C1 segment of cervical spinal cord (tissue), 14 donors: ENCODE data around the gene PC.
A peak's percentile ranks its signal among the peaks of the same experiment; 100 is the strongest.

Experiments
- DNase-seq, 14 donors: peaks; one replicate each; lab custom pipeline; 2025; lab: John Stamatoyannopoulos, UW

Gene PC

DNA sequence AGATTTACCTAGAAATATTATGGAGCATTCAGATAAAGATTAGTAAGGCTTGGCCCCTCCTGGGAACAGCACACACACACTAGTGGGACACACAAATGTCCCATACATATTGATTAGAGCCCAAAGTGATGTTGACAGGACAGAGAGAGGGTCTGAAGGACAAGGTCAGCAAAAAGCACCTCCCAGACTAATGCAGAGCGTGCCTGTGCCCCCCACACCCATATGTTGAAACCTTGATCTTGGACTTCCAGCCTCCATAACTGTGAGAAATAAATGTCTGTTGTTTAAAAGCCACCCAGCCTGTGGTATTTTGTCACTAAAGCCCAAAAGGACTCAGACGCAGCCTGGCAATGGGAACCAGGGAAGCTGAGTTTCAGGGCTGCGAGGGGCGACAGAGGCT, 73.7 kb downstream of the PC start:
- DNase-seq = no peak

DNA sequence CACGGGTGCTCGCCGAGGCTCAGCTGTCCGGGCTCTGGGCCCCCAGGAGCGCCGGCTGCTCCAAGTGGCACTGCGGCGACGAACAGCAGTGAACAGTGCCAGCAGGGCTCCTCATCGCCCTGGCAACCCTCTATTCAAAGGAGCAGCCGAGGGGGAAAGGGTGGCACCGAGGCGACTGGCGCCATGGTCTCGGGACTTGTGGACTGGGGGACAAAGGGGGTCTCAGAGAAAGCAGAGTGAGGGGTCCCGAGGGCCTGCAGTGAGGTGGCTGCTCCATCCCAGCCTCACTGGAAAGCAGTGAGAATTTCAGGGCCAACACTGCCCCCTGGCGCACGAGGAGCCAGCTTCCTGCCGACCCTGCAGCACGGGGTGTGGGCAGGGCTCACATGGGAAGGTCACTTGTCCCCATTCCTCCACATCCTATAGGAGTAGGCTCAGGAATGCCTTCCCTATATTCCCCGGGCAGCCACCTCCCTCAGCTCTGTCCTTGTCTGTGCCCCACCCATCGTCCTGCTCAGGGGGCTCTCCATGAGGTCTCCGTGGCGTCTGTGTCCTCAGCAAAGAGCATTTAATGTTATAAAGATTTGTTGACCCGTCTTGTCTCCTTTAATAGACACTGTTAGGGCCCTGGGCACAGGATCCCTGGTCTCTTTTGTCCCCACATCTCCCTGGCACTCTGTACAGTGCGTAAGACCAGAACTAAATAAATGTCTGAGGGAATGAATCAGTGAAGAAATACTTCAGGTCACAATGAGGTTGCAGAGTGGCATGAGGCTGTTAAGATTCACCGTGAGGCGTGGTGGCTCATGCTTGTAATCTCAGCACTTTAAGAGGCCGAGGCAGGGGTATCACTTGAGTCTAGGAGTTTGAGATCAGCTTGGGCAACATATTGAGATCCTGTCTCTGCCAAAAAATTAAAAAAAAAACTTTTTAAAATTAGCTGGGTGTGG, 74.9 kb downstream of the PC start:
- DNase-seq = peak in 12 of 14 donors; percentile 45 to 88 (median 75)

DNA sequence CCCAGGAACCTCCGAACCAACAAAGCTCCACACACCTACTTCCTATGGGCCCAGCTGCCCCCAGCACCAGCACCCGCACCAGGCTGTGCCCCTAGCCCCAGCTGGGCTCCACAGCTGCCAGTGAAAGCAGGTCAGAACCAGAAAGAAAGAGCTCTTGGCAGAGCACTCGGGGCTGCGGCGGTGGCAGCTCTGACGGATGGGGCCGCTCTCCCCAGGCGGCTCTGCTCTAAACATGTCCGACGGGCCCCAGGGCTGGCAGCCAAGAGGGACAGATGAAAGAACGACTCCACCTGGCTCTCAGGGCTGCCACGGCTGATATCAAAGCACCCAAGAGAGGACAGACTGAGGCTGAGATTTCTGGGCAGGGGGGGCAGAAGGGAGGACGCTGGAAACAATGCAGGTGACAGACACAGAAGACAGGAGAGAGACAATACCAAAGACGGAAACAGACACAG, 75.6 kb downstream of the PC start:
- peak in 12 of 14 donors; percentile 25 to 85 (median 71) for DNase-seq

DNA sequence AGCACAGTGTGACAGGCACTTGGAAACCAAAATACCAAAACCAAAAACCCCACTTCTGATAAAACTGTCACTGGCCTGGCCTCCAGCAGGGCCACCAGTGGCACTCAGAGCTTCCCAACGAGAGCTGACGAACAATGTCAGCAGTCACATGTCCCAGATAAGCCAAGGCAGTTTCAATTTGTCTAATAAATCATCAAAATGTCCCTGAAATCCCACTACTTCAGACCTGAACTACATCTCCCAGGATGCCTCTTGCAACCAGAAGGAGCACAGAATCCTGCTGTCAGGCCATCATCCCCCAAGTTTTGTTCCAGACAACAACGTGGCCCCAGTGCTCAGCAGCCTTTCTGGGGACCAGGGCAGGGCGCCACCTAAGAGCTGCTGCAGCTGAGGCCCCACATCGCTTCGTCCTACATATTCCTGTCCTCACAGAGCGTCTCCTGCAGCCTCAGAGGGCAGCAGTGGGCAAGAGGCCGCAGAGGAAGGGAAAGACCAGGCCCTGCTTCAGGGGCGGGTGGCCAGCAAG, 76.2 kb downstream of the PC start:
- peak in 4 of 14 donors; percentile 43 to 68 (median 62) for DNase-seq

DNA sequence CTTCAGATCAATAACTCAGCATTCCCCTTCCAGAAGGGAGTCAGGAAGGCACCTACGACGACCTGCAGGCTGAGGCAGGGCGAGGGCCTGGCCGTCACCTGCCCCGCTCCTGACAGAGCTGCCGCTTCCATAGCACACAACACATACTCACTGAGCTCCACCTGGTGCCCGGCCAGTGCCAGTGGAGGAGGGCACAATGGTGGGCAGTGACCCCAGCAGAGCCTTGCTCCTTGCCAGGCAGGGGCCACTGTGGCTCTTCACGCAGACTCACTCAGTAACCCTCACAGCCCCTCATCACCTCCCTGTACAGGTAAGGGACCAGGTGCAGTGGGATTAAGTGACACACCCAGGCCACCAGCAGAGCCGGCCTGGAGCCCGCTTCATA, 76.7 kb downstream of the PC start:
- peak in 1 of 14 donors; percentile 43 for DNase-seq

DNA sequence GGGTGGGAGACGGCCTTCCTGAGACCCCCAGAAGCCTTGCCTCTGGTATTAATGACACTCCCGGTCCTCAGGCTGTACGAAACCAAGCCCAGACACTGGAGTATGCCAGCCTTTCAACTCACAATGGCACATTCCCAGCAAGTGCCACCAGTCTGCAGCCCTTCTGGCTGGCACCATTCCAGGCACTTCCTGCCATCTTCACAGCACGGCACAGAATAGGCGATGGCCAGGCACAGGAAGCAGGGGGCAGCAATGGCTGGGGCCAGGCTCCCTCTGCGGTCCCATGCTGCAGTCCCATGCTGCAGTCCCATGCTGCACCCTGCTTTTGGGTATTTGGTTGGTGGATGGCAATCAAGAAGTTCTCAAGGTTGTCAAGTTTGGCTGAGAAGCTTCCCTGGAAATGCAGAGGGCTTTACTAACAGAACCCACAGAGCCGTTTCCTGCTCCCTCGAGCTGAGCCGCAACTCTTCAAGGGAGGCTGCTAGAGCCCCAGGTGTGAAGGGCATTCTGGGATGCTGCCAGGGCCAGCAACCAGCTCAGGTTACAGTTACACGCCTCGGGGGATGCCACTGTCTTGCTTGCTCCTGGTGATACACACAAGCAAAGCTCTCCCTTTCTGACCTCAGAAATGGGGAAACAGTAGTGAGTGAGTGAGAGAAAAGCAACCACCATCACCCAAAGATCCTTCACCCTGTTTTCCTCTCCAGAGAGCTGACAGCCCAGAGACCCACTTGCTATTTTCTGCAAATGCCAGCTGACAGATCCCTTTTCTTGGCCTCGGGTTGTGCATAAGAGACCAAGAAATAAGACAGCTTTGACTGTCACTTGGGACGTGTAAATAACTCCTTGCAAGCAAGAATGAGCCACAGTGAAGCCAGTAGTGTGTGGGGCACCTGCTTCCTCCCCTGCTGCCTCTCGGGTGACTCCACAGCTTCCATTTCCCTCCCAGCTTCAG, 77.4 kb downstream of the PC start:
- DNase-seq = peak in 10 of 14 donors; percentile 22 to 74 (median 39)

DNA sequence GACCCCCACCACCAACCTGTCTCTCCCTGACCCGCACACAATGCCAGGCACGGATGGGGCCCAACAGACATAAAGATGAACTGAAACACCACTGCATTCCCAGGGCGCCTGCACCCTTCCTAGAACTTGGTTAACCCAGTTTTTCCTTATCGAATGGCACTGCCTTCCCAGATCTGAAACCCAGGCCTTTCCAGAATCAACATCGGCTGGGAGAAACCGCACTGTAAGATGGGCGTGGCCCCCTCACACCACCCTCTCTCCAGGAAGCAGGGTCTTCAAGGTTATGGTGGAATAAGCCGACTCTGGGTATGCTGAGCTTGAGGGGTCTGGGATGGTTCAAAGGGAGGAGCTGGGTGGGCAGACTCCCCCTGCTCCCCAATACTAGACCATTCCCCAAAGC, 78.2 kb downstream of the PC start:
- DNase-seq = no peak

DNA sequence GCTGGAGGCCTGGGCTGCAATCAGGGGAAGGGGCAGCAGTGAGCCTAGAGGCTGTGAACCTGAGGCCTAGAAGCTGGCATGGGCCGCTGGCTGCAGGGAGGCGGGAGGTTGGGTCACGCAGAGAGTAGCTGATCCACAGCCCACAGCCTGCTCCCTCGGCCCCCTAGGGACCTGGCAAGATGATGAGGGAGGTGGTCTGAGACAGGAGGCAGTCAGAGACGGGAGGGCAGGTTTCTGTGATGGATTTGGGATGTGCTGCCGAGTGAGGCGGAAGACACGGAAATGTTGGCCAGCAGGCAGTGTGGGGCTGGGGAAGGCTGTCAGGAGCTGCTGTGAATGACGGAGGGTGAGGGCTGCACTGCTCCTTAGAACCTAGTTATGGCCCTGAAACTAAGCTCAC, 78.6 kb downstream of the PC start:
- DNase-seq = peak in 1 of 14 donors; percentile 41

DNA sequence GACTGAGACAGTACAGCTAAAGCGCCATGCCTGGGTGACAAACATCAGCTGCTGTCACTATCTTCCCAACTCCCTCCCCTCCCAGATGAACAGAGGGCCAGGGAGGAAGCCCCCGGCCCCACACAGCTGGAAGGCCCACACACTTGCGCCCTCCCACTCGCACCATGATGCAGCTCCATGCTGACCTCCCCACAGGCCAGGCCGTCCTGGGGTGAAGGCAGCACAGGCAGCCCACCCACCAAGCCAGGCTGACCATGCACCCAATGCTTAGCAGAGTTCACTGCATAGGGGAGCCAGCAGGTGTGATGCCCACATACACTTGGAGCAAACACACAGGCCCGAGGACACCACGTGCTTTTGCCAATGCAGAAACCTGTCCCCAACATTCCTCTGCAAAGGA, 79.2 kb downstream of the PC start:
- no peak for DNase-seq

DNA sequence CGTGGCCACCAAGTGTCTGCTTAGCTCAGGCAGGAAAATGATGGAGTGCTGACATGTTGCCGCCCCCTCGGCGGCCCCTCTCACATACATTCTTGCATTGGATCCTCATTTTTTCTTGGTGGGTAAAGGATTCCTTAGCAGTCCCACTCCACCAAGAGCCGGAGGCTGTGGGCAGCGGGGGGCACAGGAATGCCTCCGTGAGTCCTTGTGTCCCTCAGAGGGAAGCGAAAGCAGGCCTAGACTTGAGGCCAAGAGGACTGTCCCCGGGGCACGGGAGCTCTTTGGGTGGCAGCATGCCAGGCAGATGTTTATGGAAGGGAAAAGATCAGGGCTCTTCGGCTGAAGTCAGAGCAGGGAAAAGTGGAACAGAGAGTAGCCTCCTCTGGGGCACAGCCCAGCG, 79.7 kb downstream of the PC start:
- no peak for DNase-seq

DNA sequence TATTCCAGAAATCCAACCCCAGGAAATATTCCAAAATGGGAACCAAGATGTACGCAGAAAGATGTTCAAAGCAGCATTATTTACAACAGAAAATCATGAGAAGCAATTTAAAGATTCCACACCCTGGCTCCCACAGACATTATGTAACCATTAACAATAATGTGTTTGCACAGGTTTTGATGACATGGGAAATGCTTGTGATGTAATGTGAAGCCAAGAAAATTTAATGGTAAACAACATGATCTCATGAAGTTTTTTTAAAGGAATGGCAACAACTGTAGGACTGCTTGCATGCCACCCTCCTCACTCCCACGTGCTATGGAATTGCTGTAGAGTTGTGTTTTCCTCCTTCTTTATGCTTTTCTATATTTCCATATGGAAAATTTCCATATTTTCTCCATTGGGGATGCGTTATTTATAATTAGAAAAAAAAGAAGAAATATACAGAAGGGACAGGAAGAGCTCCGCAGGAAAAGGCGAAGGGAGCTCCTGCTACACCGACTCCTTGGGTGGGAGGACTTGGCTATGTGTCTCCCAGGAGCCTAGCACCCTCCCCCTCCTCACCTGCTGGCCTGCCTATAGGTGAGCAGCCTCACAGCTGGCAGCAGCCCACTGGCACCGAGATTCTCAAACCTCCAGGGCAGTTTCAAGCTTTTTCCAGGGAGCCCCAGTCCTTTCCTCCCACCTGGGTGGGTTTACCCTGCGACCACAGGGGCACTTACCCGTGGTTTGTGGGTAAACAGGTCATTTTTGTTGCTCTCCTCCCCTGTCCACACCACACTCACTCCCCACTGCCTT, 80.4 kb downstream of the PC start:
- no peak for DNase-seq

DNA sequence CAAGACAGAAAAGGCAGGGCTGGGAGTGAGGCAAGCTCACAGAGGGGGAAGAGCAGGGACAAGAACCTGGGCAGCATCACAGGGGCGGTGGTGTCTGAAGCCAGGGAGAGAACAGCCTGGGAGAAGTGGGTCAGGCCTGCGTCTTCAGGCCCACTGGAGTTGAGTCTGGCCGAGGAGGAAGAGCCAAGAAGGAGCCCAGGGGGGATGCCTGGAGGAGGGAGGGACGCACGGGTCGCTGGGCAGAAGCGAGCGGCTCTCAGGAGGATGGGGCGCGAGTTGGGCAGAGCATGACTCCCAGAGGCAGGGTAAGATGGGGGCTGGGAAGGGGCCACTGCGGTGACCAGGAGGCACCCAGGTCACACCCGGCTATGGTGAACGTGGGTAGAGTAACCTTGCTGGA, 82.8 kb downstream of the PC start:
- no peak for DNase-seq

DNA sequence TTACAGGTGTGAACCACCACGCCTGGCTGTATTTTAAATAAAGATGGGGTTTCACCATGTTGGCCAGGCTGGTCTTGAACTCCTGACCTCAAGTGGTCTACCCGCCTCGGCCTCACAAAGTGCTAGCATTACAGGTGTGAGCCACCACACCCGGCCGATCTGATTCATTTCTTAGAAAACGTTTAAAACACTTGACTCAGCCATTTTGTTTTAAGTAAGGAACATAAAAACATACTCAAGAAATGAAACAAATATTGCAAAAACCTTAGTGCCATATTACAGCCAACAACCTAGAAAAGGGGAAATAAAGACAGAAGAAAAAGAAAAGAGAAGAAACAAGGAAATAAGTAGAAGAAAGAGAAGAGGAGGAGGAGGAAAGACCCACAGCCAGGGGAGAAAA, 84.0 kb downstream of the PC start:
- DNase-seq = no peak

DNA sequence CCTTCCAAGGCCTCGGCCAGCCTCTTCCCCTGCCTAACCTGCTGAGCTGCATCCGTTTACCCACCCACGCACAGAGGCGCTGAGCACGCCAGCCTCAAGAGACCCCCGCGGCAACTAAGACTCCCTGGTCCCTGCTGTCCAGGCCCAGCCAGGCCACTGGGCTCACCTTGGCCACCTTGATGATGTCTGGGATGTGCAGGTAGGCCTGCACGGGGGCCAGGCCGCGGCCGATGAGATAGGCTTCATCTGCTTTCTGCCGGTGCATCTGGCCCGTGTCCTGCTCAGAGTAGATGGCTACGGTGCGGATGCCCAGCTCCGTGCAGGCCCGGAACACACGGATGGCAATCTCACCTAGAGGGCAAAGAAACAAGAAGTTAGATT, 86.7 kb downstream of the PC start:
- DNase-seq = no peak

DNA sequence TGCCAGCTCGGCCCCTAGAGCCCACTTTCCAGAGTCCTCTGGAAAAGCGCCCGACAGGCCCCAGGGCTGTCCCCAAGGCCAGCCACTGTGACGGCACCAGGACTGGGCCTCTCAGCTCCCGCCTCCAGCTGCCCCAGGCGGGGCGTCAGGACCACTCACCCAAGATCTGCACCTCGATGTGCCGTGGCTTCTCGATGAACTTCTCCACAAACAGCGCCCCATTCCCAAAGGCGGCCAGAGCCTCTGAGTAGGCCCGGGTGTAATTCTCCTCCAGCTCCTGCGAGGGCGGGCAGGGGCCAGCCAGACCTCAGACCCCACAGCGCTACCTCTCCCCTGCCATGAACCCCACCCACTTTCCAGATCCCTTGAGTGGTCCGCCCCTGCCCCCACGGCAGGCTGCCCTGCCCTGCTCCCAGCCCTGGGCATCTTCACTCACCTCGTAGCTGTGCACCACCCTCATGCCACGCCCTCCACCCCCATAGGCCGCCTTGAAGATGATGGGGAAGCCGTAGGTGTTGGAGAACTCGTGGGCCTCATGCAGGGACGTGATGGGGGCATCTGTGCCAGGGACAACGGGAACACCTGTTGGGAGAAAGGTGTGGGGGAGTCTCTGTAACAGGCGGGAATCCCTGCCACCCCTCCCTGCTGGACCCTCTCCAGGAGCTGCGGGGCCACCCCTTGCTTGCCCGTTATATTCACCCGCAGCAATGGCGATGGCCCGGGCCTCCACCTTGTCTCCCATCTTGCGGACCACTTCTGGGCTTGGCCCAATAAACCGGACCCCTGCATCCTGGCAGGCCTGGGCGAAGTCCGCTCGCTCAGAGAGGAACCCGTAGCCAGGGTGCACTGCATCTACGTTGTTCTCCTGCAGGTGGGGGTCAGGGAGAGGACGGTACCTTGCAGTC, 87.3 kb downstream of the PC start:
- no peak for DNase-seq

DNA sequence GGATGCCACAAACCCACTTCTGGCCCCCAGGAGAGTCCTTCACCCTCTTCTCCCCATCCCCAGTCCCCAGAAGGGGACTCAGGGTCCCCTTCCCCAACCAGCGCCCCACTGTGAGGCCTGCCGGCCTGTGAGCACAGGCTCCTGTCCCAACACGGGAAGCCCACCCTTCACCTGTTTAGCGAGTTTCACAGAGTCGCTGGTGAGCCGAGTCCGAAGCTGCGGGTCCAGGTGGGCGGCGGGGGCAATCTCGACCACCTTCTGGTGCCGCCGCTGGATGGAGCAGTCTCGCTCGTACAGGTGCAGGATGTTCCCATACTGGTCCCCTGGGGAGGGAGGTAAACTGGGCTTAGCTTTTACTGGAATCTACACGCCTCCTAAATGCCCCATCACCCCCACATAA, 88.1 kb downstream of the PC start:
- no peak for DNase-seq

DNA sequence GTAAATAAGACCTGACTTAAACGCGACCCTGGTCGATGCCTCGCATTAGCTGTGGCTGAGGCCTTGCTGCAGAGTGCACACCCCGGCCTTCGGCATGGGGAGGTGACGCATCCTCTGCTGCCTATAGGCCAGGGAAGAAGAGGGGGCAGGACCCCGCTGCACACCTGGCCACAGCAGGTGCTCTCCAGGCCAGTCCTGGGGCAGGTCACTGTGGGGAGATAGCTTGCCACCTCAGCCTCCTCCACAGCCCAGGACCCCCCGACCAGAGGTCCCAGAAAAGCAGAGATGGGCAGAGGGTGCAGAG, 88.7 kb downstream of the PC start:
- no peak for DNase-seq

DNA sequence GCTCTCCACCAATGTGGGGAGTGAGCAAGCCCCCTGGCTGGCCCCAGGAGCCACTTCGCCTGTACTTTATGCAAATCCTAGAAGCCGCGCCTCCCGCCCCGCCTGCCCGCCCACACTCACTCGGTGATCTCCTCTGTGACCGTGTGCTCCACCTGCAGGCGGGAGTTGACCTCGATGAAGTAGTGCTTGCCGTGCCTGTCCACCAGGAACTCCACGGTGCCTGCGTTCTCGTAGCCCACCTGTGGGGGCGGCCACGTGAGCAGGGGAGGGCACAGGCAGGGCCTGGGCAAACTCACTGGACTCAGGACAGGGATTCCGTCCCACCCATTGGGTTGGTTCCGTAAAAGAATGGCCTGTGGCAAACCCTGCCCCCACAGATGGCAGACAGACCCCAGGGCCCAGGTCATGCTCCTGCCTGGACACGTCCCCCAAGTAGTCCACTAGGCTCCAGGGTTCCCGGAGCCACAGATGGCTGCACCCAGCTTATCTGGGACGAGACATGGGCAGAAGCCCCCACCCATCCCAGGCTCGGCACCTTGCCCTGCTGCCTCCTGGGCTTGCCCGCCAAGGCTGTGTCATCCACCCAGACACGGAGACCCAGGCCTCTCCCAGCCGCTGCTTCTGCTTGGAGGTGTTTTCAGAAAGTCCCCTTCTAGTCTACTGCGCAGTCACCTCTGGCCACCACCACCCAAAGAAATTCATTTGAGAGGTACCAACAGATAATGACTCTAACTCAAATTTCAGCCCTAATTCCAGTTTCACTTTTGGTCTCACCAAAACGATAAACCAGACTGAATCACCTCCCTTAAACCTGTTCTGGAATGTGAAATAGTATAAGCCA, 89.2 kb downstream of the PC start:
- no peak for DNase-seq

DNA sequence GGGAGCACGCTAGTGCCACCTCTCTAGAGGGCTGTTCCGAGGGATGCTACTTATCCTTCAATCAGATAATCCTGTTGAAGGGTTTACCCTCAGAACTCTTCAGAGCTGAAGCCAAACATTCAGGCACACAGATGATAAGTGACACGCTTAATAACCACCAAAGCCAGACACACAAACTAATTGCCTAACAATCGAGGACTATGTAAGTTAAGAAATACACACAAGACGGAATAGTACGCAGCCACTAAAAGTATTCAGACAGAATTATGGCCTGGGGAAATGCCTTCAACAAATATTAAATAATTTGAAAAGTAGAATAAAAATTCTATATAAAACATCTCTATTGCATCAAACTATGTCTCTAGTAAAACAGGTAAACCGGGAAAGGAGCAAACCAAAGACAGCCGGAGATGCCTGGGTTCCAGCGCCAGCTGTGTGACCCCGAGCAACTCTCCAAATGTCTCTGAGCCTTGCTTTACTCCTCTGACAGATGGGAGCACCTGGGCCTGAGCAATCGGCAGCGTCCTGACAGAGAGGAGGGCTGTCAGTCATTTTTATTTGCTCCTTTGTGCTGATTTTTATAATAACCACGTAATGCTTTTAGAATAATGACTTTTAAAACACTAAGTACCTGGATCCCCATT, 90.0 kb downstream of the PC start:
- DNase-seq = no peak
